Occipital lobe (tissue), 2 donors: Measurements from ENCODE around the gene PLXDC2. TPM values are rescaled to one million over a fixed set of nuclear protein-coding genes. Genes with fewer than 3 reads are reported as not detected.
"Not testable (repeated sequence)": the region's sequence is repeated elsewhere in the genome, so short reads cannot be mapped to it uniquely, and the experiment has no call there.

ENCODE experiments used
- DNase-seq: peaks from one replicate; lab custom pipeline; 2025; lab: John Stamatoyannopoulos, UW
- total RNA-seq: library from RNA; depleted of rRNA; stranded (reverse); fragments of >200 nt; gene quantifications from one replicate; pipeline ENCODE4 v1.2.3, GENCODE V29; 2014

The PLXDC2 gene
- total RNA-seq, 1 donor from 2014 or later, result 12.5 TPM

GRCh38 chr10:20175719-20176118 lies 359.5 kb downstream of the PLXDC2 start:
- no peak for DNase-seq

- DNase-seq, result no peak
Measured at GRCh38 chr10:20180766-20181165, 364.5 kb downstream of the PLXDC2 start.

GRCh38 chr10:20181434-20181833 lies 365.2 kb downstream of the PLXDC2 start:
- no peak for DNase-seq

- no peak for DNase-seq
Measured at GRCh38 chr10:20185116-20185515, 368.9 kb downstream of the PLXDC2 start.

GRCh38 chr10:20191392-20191791 lies 375.2 kb downstream of the PLXDC2 start:
- not testable (repeated sequence) for DNase-seq

- DNase-seq, result no peak
Measured at GRCh38 chr10:20195076-20195475, 378.8 kb downstream of the PLXDC2 start.

GRCh38 chr10:20200758-20201157 lies 384.5 kb downstream of the PLXDC2 start:
- DNase-seq, result no peak

GRCh38 chr10:20202337-20202736 lies 386.1 kb downstream of the PLXDC2 start:
- no peak for DNase-seq

- no peak for DNase-seq
Measured at GRCh38 chr10:20207653-20208052, 391.4 kb downstream of the PLXDC2 start.

GRCh38 chr10:20209098-20209497 lies 392.9 kb downstream of the PLXDC2 start:
- DNase-seq, result not testable (repeated sequence)

- no peak for DNase-seq
Measured at GRCh38 chr10:20215547-20216152, 399.4 kb downstream of the PLXDC2 start.

GRCh38 chr10:20221356-20221755 lies 405.1 kb downstream of the PLXDC2 start:
- no peak for DNase-seq

GRCh38 chr10:20228729-20229128 lies 412.5 kb downstream of the PLXDC2 start:
- no peak for DNase-seq

- no peak for DNase-seq
Measured at GRCh38 chr10:20232079-20232705, 416.0 kb downstream of the PLXDC2 start.

- no peak for DNase-seq
Measured at GRCh38 chr10:20233423-20233822, 417.2 kb downstream of the PLXDC2 start.

GRCh38 chr10:20234579-20234978 lies 418.3 kb downstream of the PLXDC2 start:
- no peak for DNase-seq

- DNase-seq, result no peak
Measured at GRCh38 chr10:20237091-20237570, 420.9 kb downstream of the PLXDC2 start.

- no peak for DNase-seq
Measured at GRCh38 chr10:20237586-20237985, 421.4 kb downstream of the PLXDC2 start.

GRCh38 chr10:20240643-20241042 lies 424.4 kb downstream of the PLXDC2 start:
- no peak for DNase-seq

- DNase-seq, result no peak
Measured at GRCh38 chr10:20247454-20247853, 431.2 kb downstream of the PLXDC2 start.

GRCh38 chr10:20247891-20248708 lies 431.9 kb downstream of the PLXDC2 start:
- no peak for DNase-seq

GRCh38 chr10:20254078-20254477 lies 437.8 kb downstream of the PLXDC2 start:
- no peak for DNase-seq
